Stimulated activated CD8-positive, alpha-beta memory T cell treated with anti-CD3 and anti-CD28 coated beads, Interleukin-12 subunit alpha, Interleukin-12 subunit beta, amount 100 ng/mL, for 24 hours (primary cell): ENCODE data around the gene GDF10.
A peak's percentile ranks its signal among the peaks of the same experiment; 100 is the strongest.

ENCODE experiments used
- DNase-seq: peaks from one replicate; pipeline ENCODE4 v3.0.0-alpha.2; 2020; ENCODE audit errors: extremely low read depth

Gene GDF10, protein sequence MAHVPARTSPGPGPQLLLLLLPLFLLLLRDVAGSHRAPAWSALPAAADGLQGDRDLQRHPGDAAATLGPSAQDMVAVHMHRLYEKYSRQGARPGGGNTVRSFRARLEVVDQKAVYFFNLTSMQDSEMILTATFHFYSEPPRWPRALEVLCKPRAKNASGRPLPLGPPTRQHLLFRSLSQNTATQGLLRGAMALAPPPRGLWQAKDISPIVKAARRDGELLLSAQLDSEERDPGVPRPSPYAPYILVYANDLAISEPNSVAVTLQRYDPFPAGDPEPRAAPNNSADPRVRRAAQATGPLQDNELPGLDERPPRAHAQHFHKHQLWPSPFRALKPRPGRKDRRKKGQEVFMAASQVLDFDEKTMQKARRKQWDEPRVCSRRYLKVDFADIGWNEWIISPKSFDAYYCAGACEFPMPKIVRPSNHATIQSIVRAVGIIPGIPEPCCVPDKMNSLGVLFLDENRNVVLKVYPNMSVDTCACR

GRCh38 chr10:47299611-47300428 lies at the start of gene GDF10:
TSS of gene GDF10 (plus strand) at chr10:47300197. CDS start at chr10:47300652, 455 bp downstream.
- no peak for DNase-seq

DNA sequence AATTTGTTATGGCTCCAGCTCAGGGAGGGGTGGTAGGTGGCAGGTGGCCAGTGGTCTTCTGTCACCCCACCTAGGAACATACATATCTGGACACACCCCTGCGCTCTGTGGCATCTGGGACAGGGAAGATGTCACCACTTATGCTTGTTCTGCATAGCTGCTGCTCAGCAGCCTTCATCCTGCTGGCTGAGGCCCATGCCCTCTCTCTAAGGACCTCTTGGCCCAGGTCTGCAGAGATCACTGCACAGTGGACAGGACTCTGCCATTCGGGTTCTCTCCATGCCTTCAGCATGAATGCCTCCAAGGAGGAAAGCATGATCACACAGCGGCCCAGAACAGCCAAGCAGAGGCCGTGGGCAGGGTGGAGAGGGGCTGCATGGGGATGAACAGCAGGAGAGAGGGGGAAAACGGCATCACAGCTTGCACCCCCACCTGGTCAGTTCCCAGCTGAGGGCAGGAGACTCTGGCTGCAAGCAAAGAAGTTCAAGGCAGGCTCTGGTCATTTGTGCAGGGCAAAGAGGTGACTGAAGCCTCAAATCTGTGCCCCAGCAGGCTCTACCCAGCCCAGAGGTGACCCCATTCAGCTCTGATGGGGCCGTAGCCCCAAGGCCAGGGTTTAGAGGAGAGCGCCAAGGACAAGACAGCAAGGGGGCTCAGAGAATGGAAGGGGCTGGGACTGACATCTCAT lies 47.8 kb upstream of the GDF10 start:
- no peak for DNase-seq

DNA sequence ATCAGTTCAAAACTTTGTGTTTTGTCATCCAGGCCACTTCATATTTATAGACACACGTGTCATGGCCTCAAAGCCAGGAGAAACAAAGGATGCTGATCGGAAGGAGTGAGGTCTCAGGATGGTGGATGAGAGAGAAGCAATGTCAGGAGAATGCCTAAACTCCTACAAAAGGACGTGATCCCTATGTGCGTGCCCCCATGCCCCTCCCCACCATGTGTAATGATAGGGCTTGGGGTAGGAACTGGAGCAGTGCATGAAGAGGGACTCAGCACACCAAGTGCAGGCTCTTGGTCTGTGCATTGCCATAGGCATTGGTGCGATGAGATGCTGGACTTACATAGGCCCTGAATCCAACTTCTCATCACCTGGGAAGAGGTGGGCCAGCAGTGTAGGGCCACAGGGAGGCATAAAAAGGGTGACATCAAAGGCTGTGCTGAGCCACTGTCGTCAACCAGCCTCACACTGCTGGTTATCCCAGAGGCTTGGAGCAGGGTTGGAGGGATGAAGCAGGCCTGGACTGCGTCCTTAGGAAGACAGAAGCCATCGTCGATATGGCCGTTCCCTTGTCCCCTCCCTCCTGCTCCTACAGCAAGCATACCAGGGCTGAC lies 46.9 kb upstream of the GDF10 start:
- DNase-seq, result no peak

DNA sequence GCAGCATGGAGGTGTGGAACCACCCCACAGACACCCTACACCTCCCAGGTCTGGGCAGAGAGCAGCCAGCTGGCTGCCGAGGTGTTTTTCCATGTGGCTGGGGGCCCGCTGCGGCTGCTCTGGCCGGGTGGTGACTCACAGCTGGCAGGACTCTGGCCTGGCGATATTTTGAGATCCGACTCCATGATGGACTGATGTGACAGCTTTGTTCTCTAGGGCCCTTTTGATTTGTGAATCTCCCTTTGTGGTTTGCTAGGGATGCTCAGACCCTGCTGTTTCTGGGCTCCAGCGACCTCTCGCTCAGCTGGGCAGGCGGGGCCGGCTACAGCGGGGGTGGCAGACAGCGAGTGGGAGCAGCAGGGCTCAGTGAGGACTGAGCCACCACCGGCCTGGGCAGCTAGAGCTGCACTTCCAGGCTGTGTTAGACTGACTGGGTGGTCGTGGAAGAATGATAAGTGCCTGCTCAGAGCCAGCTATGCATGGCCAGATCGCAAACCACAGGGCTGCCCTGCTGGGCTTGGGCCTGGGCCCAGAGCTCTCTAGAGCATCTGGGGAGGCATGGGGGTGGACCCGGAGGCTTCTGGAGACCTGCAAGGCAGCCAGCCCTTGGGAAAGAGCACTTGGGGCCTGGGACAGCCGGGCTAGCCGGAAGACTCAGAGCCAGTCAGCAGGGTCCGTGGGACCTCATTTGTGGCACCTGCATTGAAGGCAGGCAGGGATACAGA lies 46.2 kb upstream of the GDF10 start:
- DNase-seq, result no peak

- no peak for DNase-seq
Measured at GRCh38 chr10:47254611-47255010, 45.4 kb upstream of the GDF10 start.

GRCh38 chr10:47255033-47255813 lies 44.8 kb upstream of the GDF10 start:
- no peak for DNase-seq

GRCh38 chr10:47255866-47256265 lies 44.1 kb upstream of the GDF10 start:
- DNase-seq, result no peak

- no peak for DNase-seq
Measured at GRCh38 chr10:47256751-47257336, 43.2 kb upstream of the GDF10 start.

DNA sequence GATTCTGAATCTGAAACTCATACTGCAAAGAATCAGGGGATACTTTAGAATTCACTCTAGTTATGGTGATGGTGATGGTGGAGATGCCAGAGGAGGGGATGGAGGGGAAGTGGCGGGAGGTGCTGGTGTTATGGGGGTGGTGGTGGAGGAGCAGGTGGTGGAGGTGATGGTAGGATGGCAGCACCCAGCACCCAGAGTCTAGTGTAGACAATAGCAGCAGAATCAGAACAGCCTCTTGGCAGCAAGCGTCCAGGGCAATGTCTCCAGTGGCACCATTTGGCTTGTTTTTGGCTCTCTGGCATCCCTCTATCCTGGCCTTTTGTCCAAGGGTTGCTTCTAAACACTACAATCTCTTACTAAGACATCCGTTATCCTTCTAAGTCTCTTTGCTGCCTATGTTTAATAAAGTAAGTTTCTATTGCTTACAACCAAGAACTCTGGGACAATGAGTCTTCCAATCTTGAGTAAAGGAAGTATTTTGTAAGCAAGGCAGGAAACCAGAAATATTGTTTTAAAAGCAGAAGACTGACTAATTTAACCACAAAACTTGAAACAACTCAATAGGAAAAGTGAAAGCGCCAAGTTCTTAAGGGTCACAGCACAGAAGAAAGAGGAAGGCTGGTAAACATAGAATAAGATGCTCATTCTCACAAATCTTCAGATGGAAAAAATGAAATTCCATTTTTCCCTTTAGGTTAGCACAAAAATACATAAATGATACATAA lies 42.4 kb upstream of the GDF10 start:
- no peak for DNase-seq

GRCh38 chr10:47258921-47259320 lies 41.1 kb upstream of the GDF10 start:
- no peak for DNase-seq

DNA sequence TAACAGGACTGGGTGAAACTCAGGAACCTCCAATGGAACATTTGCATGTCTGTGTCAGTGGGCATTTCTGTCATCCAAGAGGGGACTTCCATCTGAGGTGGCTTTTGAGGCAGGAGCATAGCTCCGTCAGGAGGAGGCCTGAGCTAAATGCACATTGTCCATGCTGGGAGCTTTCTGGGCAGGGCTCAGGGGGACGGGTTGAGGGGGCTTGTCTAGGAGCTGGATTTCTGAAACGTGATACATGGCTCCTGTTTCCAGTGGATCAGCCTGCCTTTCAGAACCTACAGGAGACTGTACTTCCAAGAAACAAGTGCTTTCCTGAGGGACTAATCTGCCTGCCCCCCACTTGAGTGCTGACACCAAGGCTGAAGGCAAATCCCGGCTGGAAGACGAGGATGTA lies 40.5 kb upstream of the GDF10 start:
- no peak for DNase-seq

DNA sequence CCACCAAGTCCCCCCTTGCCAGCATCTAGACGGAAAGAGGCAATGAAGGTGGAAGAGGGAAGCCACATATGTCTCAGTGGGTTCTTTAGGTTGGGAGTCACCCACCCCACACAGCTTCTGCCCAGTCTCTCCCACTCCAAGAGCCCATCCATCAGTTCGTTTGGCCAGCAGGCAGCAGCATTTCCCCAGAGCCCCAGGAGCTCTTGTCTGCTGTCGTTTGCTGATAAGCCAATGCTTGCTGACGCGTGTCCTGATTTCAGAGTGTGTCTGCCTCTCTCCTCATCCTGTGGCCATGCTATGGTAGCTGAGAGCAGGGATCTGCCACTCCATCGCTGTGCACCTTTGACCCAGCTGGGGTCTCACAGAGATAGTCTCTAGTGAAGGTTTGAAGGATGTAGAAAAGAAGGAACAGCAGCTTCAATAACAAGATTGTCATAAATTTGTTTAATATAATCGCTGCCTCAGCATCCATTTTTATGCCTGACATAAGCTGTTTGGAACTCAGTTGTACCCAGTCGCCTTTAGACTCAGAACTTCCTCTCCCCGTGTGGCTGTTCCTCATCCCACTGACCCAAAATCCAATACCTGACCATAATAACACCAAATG lies 39.4 kb upstream of the GDF10 start:
- DNase-seq, result no peak

DNA sequence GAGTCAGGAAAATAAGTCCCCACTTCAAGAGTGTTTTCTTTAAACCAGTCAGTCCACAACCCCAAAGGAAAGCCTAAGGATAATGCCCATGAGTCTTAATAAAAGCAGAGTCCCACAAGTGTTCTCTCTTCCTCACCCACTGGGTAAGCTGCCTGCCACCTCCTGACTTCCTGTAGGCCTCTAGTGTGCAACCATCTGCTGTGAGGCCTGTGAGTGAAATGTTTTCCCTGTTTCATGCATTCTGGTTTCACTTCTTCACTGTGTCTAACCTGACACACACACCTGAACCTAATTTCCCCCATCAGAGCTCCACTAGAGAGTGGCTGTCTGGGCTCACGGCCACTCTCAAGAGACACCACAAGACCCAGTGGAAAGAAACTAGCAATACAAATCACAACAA lies 38.9 kb upstream of the GDF10 start:
- no peak for DNase-seq

DNA sequence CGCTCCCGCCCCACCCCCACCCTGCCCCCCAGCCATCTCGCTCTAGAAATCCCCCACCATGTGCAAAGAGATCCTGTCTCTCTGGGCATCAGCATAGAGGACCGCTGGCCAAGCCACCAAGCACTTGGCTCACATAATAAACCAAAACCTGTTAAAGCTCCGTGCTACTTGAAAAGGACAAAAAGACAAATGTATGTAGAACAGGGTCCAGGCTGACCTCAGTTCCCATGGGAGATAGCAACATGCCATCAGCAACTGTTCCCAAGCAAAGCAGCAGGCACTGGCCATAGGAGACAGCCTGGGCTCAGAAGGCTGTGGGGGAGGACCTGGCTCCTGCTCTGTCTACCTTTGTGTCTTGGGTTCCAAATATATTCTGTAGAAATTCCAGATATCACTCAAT lies 38.4 kb upstream of the GDF10 start:
- DNase-seq, result no peak

GRCh38 chr10:47262606-47263533 lies 37.1 kb upstream of the GDF10 start:
- no peak for DNase-seq

DNA sequence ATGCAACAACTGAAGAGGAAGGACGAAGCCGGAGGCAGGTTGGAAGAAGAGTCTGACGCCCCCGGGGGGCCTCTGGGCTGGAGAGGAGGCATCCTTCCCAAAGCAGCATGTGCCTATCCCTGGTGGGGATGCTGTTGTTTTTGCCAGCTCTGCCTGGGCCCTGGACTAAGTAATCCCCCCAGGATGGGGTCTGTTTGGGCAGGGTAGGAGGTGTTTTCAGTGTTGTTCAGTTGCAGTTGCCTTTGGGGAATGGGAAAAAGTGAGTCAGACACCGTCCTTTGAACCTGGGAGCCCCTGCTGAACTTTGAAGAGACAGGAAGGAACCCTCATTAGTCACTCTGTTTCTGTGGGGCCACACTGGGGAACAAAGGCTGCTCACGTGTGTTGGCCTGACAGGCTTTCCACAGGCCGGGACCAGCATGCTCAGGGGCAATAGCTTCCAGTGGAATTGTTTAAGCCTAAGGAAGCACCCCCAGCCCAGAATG lies 35.2 kb upstream of the GDF10 start:
- DNase-seq, result peak; percentile 23

DNA sequence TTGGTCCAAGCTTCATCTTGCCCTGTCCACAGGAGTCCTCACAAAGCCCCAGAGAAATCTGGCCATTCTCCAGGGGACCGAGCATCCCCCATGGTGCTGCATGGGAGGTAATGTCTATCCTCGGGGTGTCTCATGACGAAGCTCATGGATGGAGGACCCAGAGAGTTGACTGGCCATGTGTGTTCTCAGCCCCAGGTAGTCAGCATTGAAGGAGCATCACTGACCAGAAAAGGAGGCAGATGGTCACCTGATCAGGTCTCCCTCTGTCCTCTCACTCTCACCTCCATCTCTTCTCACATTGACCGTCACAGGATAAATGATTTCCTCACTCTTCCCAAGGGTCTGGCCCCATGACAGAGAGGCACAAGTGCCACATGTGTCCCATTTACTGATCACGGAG lies 33.4 kb upstream of the GDF10 start:
- no peak for DNase-seq

DNA sequence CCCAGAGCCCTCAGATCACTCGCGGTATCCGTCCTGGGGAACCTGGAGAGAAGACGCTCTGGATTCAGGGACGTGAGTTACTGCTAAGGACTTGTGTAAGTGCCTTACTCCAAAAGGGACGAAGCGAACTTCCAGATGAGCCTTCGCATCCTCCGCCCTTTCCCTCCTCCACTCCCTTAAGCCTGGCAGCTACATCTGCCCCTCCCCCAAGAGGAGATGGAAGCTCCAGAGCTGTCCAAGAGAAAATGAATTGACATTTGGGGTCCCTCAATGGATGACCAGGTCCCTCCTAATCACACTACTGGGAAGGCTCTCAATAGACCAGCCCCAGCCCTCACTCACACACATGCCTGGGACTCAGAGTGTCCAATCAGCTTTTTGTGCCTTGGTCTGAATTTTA lies 31.3 kb upstream of the GDF10 start:
- no peak for DNase-seq
